HepG2 (cell line): ENCODE measurements around the gene GZF1. TPM values are rescaled to one million over a fixed set of nuclear protein-coding genes. Genes with fewer than 3 reads are reported as not detected.

Source experiments
- ATF1 ChIP-seq: IDR thresholded peaks from 2 replicates; pipeline ENCODE4 v1.6.1; 2016; ENCODE audit warnings: mild to moderate bottlenecking, control low read depth
- BORCS8-MEF2B ChIP-seq: sonication (generic); formaldehyde crosslinking; IDR thresholded peaks from 2 replicates; pipeline ENCODE4 v1.8.0; 2022; ENCODE audit warnings: mild to moderate bottlenecking, missing genetic modification reagents
- CTCF ChIP-seq: sonication (generic); formaldehyde crosslinking; IDR thresholded peaks from 2 replicates; pipeline ENCODE4 v1.5.0; 2020; ENCODE audit warnings: mild to moderate bottlenecking, missing genetic modification reagents, moderate library complexity
- FOSL2 ChIP-seq: sonication (generic); formaldehyde crosslinking; IDR thresholded peaks from 2 replicates; pipeline ENCODE4 v1.4.0; 2020; ENCODE audit warnings: missing genetic modification reagents
- IRF2 ChIP-seq: IDR thresholded peaks from 2 replicates; pipeline ENCODE4 v1.6.1; 2018; ENCODE audit warnings: missing genetic modification reagents, missing compliant biosample characterization
- KMT2B ChIP-seq: IDR thresholded peaks from 2 replicates; pipeline ENCODE4 v1.6.1; 2016; ENCODE audit warnings: missing genetic modification reagents, missing compliant biosample characterization
- MAZ ChIP-seq, 2 experiments: sonication (generic) in 1 of 2; formaldehyde crosslinking in 1 of 2; IDR thresholded peaks; 2 replicates each; pipeline versions ENCODE4 v1.5.0 to v1.6.1; 2012 to 2020; ENCODE audit warnings: low read depth in 2 of 2, mild to moderate bottlenecking in 2 of 2, borderline replicate concordance in 1 of 2, improper control_type of control experiment in 1 of 2, low read length in 1 of 2, missing genetic modification reagents in 1 of 2, moderate library complexity in 1 of 2
- MED1 ChIP-seq: sonication (generic); formaldehyde crosslinking; IDR thresholded peaks from 2 replicates; pipeline ENCODE4 v1.4.0; 2020; ENCODE audit warnings: missing genetic modification reagents
- MEF2D ChIP-seq: sonication (generic); formaldehyde crosslinking; IDR thresholded peaks from 2 replicates; pipeline ENCODE4 v1.5.1; 2020; ENCODE audit warnings: mild to moderate bottlenecking, missing genetic modification reagents
- SAP130 ChIP-seq: IDR thresholded peaks from 2 replicates; pipeline ENCODE4 v1.6.1; 2016; ENCODE audit warnings: low read depth
- STAG1 ChIP-seq: sonication (generic); formaldehyde crosslinking; IDR thresholded peaks from 2 replicates; pipeline ENCODE4 v1.4.0; 2020; ENCODE audit warnings: missing genetic modification reagents
- TBX2 ChIP-seq: sonication (generic); formaldehyde crosslinking; IDR thresholded peaks from 2 replicates; pipeline ENCODE4 v1.5.0; 2020; ENCODE audit warnings: missing genetic modification reagents, mild to moderate bottlenecking, borderline replicate concordance
- TFDP2 ChIP-seq: sonication (generic); formaldehyde crosslinking; IDR thresholded peaks from 2 replicates; pipeline ENCODE4 v1.4.0; 2020; ENCODE audit warnings: missing genetic modification reagents
- THAP9 ChIP-seq: sonication (generic); formaldehyde crosslinking; IDR thresholded peaks from 2 replicates; pipeline ENCODE4; 2020; ENCODE audit warnings: missing genetic modification reagents, mild to moderate bottlenecking, borderline replicate concordance
- WIZ ChIP-seq: sonication (generic); formaldehyde crosslinking; IDR thresholded peaks from 2 replicates; pipeline ENCODE4 v1.5.1; 2020; ENCODE audit warnings: mild to moderate bottlenecking, missing genetic modification reagents
- ZBTB25 ChIP-seq: IDR thresholded peaks from 2 replicates; pipeline ENCODE4 v1.6.1; 2018; ENCODE audit warnings: missing genetic modification reagents
- ZFX ChIP-seq: sonication (generic); formaldehyde crosslinking; IDR thresholded peaks from 2 replicates; pipeline ENCODE4 v1.4.0; 2020; ENCODE audit warnings: mild to moderate bottlenecking, low read depth, missing genetic modification reagents, moderate library complexity
- ZNF263 ChIP-seq: sonication (generic); formaldehyde crosslinking; IDR thresholded peaks from 2 replicates; pipeline ENCODE4 v1.4.0; 2020; ENCODE audit warnings: missing genetic modification reagents
- ZNF33B ChIP-seq: sonication (generic); formaldehyde crosslinking; IDR thresholded peaks from 2 replicates; pipeline ENCODE4 v1.5.1; 2020; ENCODE audit warnings: mild to moderate bottlenecking, missing genetic modification reagents
- ZNF605 ChIP-seq: sonication (generic); formaldehyde crosslinking; IDR thresholded peaks from 2 replicates; pipeline ENCODE4 v1.8.0; 2022; ENCODE audit warnings: mild to moderate bottlenecking, missing genetic modification reagents
- ZNF7 ChIP-seq: IDR thresholded peaks from 2 replicates; pipeline ENCODE4 v1.6.1; 2016; ENCODE audit warnings: missing biosample characterization, missing genetic modification reagents
- polyA plus RNA-seq, 8 experiments: library from polyadenylated mRNA; depleted of rRNA in 3 of 8; stranded (reverse) in 7 of 8; unstranded in 1 of 8; fragments of >200 nt; fragmentation: Illumina TruSeq in 4 of 8; extraction: Trizol in 4 of 8; gene quantifications; 2 replicates each; pipeline versions ENCODE4 v1.2.1 to v1.2.3, GENCODE V29; 2011 to 2016; ENCODE audit warnings: low read depth in 4 of 8, missing spikeins in 1 of 8, mixed read lengths in 1 of 8; ENCODE audit not compliant: insufficient read depth in 1 of 8
- total RNA-seq, 5 experiments: library from RNA; depleted of rRNA; stranded (reverse); fragments of >200 nt; fragmentation: Illumina TruSeq; extraction: Trizol; gene quantifications; 2 replicates each; pipeline ENCODE4 v1.2.3, GENCODE V29; 2016; ENCODE audit warnings: low read depth in 1 of 5

The GZF1 gene
- total and polyA plus RNA-seq, 2 of the 13 experiments (the other 11 are each of a cell fraction or from before 2014, with no cell fraction given): 16.9 to 26.0 TPM

- TF ChIP-seq CTCF (CRISPR knock-in tag): peak; percentile 96
- 0 out of 2 replicates have a peak, but pooled peaks have one; percentile 27 for TF ChIP-seq BORCS8-MEF2B (CRISPR knock-in tag)
- TF ChIP-seq KMT2B (CRISPR knock-in tag): 0 out of 2 replicates have a peak, but pooled peaks have one; percentile 24
- TF ChIP-seq ZNF263 (CRISPR knock-in tag): 0 out of 2 replicates have a peak, but pooled peaks have one; percentile 28
- 0 out of 2 replicates have a peak, but pooled peaks have one; percentile 12 for TF ChIP-seq SAP130
- TF ChIP-seq ZFX (CRISPR knock-in tag): 0 out of 2 replicates have a peak, but pooled peaks have one; percentile 33
- peak; percentile 35; the same call in 1 of the 2 replicates for TF ChIP-seq ZBTB25 (CRISPR knock-in tag)
- TF ChIP-seq ATF1 (CRISPR knock-in tag): no peak
- TF ChIP-seq THAP9 (CRISPR knock-in tag): 0 out of 2 replicates have a peak, but pooled peaks have one; percentile 28
- TF ChIP-seq MEF2D (CRISPR knock-in tag): 0 out of 2 replicates have a peak, but pooled peaks have one; percentile 35
- peak; percentile 97 for TF ChIP-seq ZNF7 (CRISPR knock-in tag)
- no peak for TF ChIP-seq ZNF33B (CRISPR knock-in tag)
- TF ChIP-seq TFDP2 (CRISPR knock-in tag): peak; percentile 66
- peak; percentile 30 for TF ChIP-seq TBX2 (CRISPR knock-in tag)
- TF ChIP-seq STAG1 (CRISPR knock-in tag): peak; percentile 96
- peak; percentile 14; the same call in 1 of the 2 replicates for TF ChIP-seq MED1 (CRISPR knock-in tag)
- TF ChIP-seq FOSL2 (CRISPR knock-in tag): no peak; the same call in 1 of the 2 replicates
- no peak for TF ChIP-seq MAZ (IDR thresholded peaks at IDR 0.05; ENCODE audit: borderline replicate concordance, low read depth, low read length)
- TF ChIP-seq MAZ (CRISPR knock-in tag; IDR thresholded peaks at IDR 0.05; ENCODE audit: low read depth): 0 out of 2 replicates have a peak, but pooled peaks have one; percentile 24
- TF ChIP-seq WIZ: no peak
- peak; percentile 50; the same call in 1 of the 2 replicates for TF ChIP-seq IRF2 (CRISPR knock-in tag)
- no peak for TF ChIP-seq ZNF605 (CRISPR knock-in tag)
Measured at GRCh38 chr20:23340524-23340923, 21.5 kb upstream of the GZF1 start (continued).
